ENCODE data around the gene PPP1CB.
A peak's percentile ranks its signal among the peaks of the same experiment; 100 is the strongest.
"Not testable (repeated sequence)": the region's sequence is repeated elsewhere in the genome, so short reads cannot be mapped to it uniquely, and the experiment has no call there.

PPP1CB gene

GRCh38 chr2:28736034-28736433 lies 15.6 kb upstream of the PPP1CB start:
- ChIA-PET CTCF (no interaction called here), POLR2A (ENCODE audit: low non-redundant PET) (no interaction called here)
- DNase-seq (ENCODE audit: low spot score): no peak
- H3K27ac ChIP-seq: peak overlapping the region; percentile 34
- TF ChIP-seq, protein P1, sequence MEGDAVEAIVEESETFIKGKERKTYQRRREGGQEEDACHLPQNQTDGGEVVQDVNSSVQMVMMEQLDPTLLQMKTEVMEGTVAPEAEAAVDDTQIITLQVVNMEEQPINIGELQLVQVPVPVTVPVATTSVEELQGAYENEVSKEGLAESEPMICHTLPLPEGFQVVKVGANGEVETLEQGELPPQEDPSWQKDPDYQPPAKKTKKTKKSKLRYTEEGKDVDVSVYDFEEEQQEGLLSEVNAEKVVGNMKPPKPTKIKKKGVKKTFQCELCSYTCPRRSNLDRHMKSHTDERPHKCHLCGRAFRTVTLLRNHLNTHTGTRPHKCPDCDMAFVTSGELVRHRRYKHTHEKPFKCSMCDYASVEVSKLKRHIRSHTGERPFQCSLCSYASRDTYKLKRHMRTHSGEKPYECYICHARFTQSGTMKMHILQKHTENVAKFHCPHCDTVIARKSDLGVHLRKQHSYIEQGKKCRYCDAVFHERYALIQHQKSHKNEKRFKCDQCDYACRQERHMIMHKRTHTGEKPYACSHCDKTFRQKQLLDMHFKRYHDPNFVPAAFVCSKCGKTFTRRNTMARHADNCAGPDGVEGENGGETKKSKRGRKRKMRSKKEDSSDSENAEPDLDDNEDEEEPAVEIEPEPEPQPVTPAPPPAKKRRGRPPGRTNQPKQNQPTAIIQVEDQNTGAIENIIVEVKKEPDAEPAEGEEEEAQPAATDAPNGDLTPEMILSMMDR (conservative IDR thresholded peaks at IDR 0.05; ENCODE audit: low read depth): no peak

DNA sequence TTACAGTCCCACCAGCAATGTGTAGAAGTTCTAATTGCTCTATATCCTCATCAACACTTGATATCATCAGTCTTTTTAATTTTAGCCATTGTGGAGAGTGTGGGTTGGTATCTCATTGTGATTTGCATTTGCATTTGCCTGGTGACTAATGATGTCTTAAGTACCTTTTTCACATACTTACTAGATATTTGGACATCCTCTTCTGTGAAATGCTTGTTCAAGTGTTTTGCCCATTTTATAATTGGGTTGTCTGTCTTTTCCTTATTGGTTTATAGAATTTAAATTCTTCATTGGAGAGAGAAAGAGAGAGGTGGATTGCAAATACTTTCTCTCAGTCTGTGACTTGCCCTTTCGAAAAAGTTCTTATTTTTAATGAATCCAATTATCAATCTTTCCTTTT lies 14.0 kb upstream of the PPP1CB start:
- ChIA-PET CTCF (no interaction called here), POLR2A (ENCODE audit: low non-redundant PET) (no interaction called here)
- H3K27ac ChIP-seq: no peak overlapping the region
- DNase-seq (ENCODE audit: low spot score): no peak
- TF ChIP-seq, protein P1 (conservative IDR thresholded peaks at IDR 0.05; ENCODE audit: low read depth): no peak

GRCh38 chr2:28742619-28743018 lies 9.0 kb upstream of the PPP1CB start:
- H3K27ac ChIP-seq; CTCF ChIA-PET; POLR2A ChIA-PET (ENCODE audit: low non-redundant PET); DNase-seq (ENCODE audit: low spot score): not testable (repeated sequence)

DNA sequence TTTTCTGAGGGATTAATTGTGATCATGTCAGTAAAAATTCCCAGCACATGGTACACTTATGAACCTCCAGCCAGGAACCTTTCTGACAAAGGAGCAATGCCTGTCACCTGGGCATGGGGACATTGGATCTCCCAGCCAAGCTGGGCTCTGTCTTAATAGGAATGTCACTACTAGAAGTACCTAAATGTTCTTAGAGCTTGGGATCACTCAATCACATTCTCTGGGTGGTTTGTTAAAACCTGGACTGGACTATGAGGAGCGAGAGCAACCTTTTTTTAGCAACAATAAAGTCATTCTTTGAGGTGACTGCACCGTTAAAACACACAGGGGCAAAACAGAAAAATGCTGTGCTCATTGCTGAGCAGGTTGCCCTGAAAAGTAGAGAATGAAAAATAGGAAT lies 6.4 kb upstream of the PPP1CB start:
- ChIA-PET CTCF (no interaction called here), POLR2A (ENCODE audit: low non-redundant PET) (no interaction called here)
- DNase-seq (ENCODE audit: low spot score): no peak
- TF ChIP-seq, protein P1 (conservative IDR thresholded peaks at IDR 0.05; ENCODE audit: low read depth): no peak
- no peak overlapping the region for H3K27ac ChIP-seq

- no peak for DNase-seq (ENCODE audit: low spot score)
- ChIA-PET POLR2A (ENCODE audit: low non-redundant PET) (no interaction called here), CTCF (no interaction called here)
- no peak overlapping the region for H3K27ac ChIP-seq
- TF ChIP-seq, protein P1 (conservative IDR thresholded peaks at IDR 0.05; ENCODE audit: low read depth): no peak
Measured at GRCh38 chr2:28745876-28746275, 5.8 kb upstream of the PPP1CB start.

DNA sequence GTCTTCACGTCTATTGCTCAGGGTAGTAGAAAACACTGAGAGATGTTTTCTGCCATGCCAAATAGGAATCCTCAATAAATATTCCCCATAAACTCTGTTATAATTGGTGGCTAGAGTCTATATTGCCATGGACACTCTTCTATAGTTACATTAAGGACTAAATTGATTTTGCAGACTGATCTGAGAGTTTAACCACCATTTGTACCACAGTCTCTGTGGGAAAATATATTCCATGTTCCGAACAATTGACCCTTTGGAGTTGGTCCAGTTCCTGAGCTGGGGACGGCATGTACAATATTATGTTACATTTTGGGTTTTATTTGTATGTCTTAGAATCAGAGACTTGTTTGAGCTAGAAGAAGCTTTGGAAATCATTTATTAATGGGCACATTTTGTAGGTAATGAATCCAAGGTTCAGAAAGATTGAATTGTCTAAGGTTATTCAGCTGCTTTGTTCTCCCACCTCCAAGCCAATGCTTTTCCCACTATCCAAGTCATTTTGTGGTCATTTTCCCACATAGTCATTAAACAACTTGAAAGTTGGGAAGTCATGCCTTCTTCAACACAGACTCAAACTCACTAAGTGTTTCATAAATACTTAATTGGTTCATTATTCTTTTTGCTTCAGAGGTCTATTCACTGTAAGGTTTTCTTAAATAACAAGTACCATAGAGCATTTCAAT lies 5.1 kb upstream of the PPP1CB start:
- TF ChIP-seq, protein P1 (conservative IDR thresholded peaks at IDR 0.05; ENCODE audit: low read depth): no peak
- ChIA-PET CTCF (no interaction called here), POLR2A (ENCODE audit: low non-redundant PET) (no interaction called here)
- no peak overlapping the region for H3K27ac ChIP-seq
- no peak for DNase-seq (ENCODE audit: low spot score)

DNA sequence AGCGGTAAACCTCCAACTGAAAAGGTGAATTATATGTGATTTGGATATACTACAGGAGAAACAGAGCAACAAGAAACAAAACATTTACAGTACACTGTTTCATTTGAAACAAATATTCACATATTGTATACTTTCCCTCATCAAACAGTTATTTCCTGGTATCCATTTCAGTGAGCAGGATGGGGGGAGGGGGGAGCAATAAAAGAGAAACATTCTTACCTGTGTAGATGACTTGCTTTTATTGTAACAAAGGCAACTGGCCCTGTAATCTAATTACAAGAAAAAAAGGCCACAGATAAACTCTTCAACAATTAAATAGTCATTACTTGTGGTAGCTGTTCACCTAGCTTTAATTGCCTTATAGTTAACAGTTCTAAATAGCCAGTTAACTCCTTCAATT lies 3.9 kb upstream of the PPP1CB start:
- TF ChIP-seq, protein P1 (conservative IDR thresholded peaks at IDR 0.05; ENCODE audit: low read depth): no peak
- ChIA-PET CTCF (no interaction called here), POLR2A (ENCODE audit: low non-redundant PET) (no interaction called here)
- H3K27ac ChIP-seq: no peak overlapping the region
- DNase-seq (ENCODE audit: low spot score): no peak
